ENCODE data around the gene CASK.

The CASK gene

DNA sequence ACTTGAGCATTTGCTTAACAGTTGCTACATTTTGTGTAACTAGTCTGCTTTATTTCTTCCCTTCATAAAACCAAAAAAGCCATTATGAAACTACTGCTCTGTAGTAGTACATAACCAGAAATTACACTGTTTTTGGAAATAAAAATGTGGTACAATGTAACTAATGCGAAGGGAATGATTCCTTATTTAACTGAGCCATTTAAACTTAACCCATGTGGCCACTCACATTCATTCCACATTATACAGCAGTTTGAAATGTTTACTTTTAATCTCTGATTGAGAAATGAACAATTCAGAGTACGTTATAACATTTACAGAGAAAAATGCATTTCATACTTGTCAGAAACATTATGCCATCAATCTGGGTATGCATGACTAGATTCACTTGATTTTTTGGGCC lies 382.0 kb downstream of the CASK start:
- no peak for DNase-seq
- no peak for TF ChIP-seq POLR2A (IDR thresholded peaks at IDR 0.05; ENCODE audit: low read length)
- no peak for TF ChIP-seq GATA1 (IDR thresholded peaks at IDR 0.05; ENCODE audit: low read depth, low read length)

- TF ChIP-seq GATA1 (IDR thresholded peaks at IDR 0.05; ENCODE audit: low read depth, low read length): no peak
- no peak for DNase-seq
Measured at GRCh38 chrX:41538707-41539106, 384.6 kb downstream of the CASK start.

- TF ChIP-seq GATA1 (IDR thresholded peaks at IDR 0.05; ENCODE audit: low read depth, low read length) (no peak), POLR2A (IDR thresholded peaks at IDR 0.05; ENCODE audit: low read length) (no peak)
- no peak for DNase-seq
Measured at GRCh38 chrX:41530085-41530484, 393.3 kb downstream of the CASK start.

- TF ChIP-seq POLR2A (IDR thresholded peaks at IDR 0.05; ENCODE audit: low read length): no peak
- no peak for TF ChIP-seq GATA1 (IDR thresholded peaks at IDR 0.05; ENCODE audit: low read depth, low read length)
- DNase-seq: no peak
Measured at GRCh38 chrX:41529221-41529620, 394.1 kb downstream of the CASK start.

DNA sequence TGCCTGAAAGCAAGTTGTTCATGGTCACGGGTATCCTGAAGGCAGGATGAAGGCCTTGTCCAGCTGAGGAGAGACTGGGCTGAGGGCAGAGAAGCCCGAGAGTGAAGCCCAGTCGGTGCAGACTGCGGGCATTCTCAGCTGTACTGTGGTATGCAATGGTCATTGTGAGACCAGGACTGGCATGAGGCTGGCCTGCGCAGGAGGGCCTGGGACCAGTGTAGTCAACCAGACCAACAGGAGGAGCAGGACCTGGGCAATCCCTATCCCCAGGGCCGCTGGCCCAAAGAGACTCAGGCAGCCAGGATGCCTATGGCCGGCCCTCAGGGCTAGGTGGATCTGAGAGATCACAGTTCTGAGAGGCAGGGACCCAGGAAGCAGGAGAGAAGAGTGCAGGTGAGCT lies 394.6 kb downstream of the CASK start:
- no peak for DNase-seq

GRCh38 chrX:41526925-41527324 lies 396.4 kb downstream of the CASK start:
- TF ChIP-seq POLR2A (IDR thresholded peaks at IDR 0.05; ENCODE audit: low read length): no peak
- TF ChIP-seq GATA1 (IDR thresholded peaks at IDR 0.05; ENCODE audit: low read depth, low read length): no peak
- no peak for DNase-seq

More for the DNA sequence above, 394.6 kb downstream of the CASK start:
- TF ChIP-seq POLR2A (IDR thresholded peaks at IDR 0.05; ENCODE audit: low read length) (no peak), GATA1 (IDR thresholded peaks at IDR 0.05; ENCODE audit: low read depth, low read length) (no peak)

DNA sequence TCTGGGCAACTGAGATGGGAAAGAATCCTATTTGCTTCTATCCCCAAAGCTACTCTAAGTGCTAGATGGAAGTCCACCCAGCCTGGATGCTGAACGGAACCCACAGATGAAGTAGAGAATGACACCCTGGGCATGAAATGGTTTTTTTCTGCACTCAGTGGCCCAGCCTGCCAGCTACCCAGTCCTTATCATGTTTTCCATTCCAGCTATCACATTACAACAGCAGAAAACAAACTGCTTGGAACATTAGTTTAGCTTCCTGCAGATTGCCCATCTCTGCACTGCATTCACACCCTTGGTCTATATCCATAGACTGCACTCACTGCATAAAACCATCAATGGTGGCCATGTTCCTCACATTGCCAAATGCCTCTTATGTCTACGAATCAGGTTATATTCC lies 397.1 kb downstream of the CASK start:
- peak; percentile 2 to 55 for DNase-seq
- no peak for TF ChIP-seq GATA1 (IDR thresholded peaks at IDR 0.05; ENCODE audit: low read depth, low read length)
- no peak for TF ChIP-seq POLR2A (IDR thresholded peaks at IDR 0.05; ENCODE audit: low read length)

DNA sequence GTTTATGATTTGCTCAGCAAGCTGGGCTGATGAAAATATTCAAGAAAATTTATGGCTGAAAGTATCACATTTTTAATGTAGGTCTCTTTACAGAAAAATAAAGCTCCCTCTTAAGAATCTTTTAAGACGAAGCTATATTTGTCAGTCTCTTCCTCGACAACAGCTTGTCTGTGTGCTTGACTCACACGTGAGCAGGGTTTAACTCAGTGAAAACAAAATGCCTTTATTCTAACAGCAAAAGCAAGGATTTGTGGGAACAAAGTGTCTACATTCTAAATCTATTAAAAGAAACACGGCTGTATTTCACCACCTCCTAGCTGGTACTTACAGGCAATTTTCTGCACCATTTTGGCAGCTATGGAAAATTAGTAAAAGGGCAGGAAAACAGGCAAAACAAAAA lies 400.7 kb downstream of the CASK start:
- DNase-seq: no peak
- TF ChIP-seq POLR2A (IDR thresholded peaks at IDR 0.05; ENCODE audit: low read length) (no peak), GATA1 (IDR thresholded peaks at IDR 0.05; ENCODE audit: low read depth, low read length) (no peak)

GRCh38 chrX:41522081-41522480 lies 401.3 kb downstream of the CASK start:
- DNase-seq: no peak
- TF ChIP-seq POLR2A (IDR thresholded peaks at IDR 0.05; ENCODE audit: low read length): no peak
- TF ChIP-seq GATA1 (IDR thresholded peaks at IDR 0.05; ENCODE audit: low read depth, low read length): no peak

- no peak for DNase-seq
- TF ChIP-seq GATA1 (IDR thresholded peaks at IDR 0.05; ENCODE audit: low read depth, low read length): no peak
- no peak for TF ChIP-seq POLR2A (IDR thresholded peaks at IDR 0.05; ENCODE audit: low read length)
Measured at GRCh38 chrX:41519468-41519867, 403.9 kb downstream of the CASK start.

GRCh38 chrX:41518841-41519220 lies 404.5 kb downstream of the CASK start:
- no peak for TF ChIP-seq POLR2A (IDR thresholded peaks at IDR 0.05; ENCODE audit: low read length)
- TF ChIP-seq GATA1 (IDR thresholded peaks at IDR 0.05; ENCODE audit: low read depth, low read length): no peak
- no peak for DNase-seq

- DNase-seq: no peak
- TF ChIP-seq GATA1 (IDR thresholded peaks at IDR 0.05; ENCODE audit: low read depth, low read length) (no peak), POLR2A (IDR thresholded peaks at IDR 0.05; ENCODE audit: low read length) (no peak)
Measured at GRCh38 chrX:41518127-41518840, 405.1 kb downstream of the CASK start.

GRCh38 chrX:41516999-41517765 lies 406.2 kb downstream of the CASK start:
- no peak for DNase-seq
- TF ChIP-seq GATA1 (IDR thresholded peaks at IDR 0.05; ENCODE audit: low read depth, low read length): no peak
- TF ChIP-seq POLR2A (IDR thresholded peaks at IDR 0.05; ENCODE audit: low read length): no peak

- no peak for TF ChIP-seq GATA1 (IDR thresholded peaks at IDR 0.05; ENCODE audit: low read depth, low read length)
- TF ChIP-seq POLR2A (IDR thresholded peaks at IDR 0.05; ENCODE audit: low read length): no peak
- DNase-seq: no peak
Measured at GRCh38 chrX:41516456-41516855, 406.9 kb downstream of the CASK start.

GRCh38 chrX:41515376-41515775 lies 408.0 kb downstream of the CASK start:
- DNase-seq: no peak
- TF ChIP-seq POLR2A (IDR thresholded peaks at IDR 0.05; ENCODE audit: low read length) (no peak), GATA1 (IDR thresholded peaks at IDR 0.05; ENCODE audit: low read depth, low read length) (no peak)

All from erythroblast (primary cell).